Body of pancreas (tissue), 4 donors: ENCODE results near the gene MAP3K12.

ENCODE experiments used
- POLR2A ChIP-seq, 3 donors: fragments of 450-650 bp; IDR thresholded peaks; one replicate each; pipeline ENCODE4 v1.6.1; 2016; ENCODE audit warnings: antibody characterized with exemption in 3 of 3, mild to moderate bottlenecking in 2 of 3
- TF ChIP-seq, protein P1 (sequence below), 7 experiments: fragments of 450-650 bp in 4 of 7; fragments of 200-600 bp in 3 of 7; sonication (generic) in 3 of 7; IDR thresholded peaks; one replicate each; pipeline ENCODE4 v1.5.1; 2016 to 2019; ENCODE audit warnings: antibody characterized with exemption in 7 of 7

- TF ChIP-seq, protein P1, sequence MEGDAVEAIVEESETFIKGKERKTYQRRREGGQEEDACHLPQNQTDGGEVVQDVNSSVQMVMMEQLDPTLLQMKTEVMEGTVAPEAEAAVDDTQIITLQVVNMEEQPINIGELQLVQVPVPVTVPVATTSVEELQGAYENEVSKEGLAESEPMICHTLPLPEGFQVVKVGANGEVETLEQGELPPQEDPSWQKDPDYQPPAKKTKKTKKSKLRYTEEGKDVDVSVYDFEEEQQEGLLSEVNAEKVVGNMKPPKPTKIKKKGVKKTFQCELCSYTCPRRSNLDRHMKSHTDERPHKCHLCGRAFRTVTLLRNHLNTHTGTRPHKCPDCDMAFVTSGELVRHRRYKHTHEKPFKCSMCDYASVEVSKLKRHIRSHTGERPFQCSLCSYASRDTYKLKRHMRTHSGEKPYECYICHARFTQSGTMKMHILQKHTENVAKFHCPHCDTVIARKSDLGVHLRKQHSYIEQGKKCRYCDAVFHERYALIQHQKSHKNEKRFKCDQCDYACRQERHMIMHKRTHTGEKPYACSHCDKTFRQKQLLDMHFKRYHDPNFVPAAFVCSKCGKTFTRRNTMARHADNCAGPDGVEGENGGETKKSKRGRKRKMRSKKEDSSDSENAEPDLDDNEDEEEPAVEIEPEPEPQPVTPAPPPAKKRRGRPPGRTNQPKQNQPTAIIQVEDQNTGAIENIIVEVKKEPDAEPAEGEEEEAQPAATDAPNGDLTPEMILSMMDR (IDR thresholded peaks at IDR 0.05): no peak
- TF ChIP-seq POLR2A (IDR thresholded peaks at IDR 0.05): no peak
Measured at GRCh38 chr12:53498235-53498630, 1.0 kb downstream of the MAP3K12 start.
